ENCODE results near the gene RTL1.

The RTL1 gene

DNA sequence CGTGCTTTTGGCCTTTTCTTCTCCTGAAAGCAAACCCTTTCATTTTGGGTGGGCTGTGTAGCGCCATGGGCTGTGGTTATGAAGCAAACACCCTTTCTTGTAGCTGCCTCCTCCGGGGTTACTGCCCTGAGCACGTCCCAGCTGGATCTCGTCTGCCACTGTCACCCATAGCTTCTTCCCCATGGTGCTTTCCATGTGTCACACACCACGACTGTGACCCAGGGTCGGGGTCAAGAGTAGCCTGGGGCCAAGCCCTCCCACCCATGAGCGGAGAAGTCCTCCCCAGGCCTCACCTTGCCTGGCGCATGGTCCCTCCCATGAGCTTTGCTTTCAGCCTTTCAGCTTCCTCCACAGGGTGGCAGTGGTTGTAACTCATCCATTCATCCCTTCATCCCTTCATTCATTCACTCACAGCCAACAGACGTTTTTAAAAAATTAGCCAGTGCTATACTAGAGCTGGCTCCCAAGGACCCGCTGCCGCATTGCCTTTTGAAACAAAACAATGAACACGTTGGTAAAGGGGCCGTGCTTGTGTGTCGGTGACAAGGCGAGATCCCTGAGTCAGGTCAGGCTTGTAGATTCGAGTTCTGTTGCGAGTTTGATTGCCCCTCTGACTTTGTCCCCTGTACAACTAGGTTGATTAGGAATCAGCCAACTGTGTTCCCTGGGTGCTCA lies 48.1 kb downstream of the RTL1 start:
- ChIA-PET POLR2A (no interaction called here), CTCF (interaction anchor here (0.6 to 2.5 kb wide), 5 partner anchors 10 to 773 kb away, joined by 3 to 8 read pairs (median 3); no protein-coding TSS in a partner anchor)
- 93% methylated on average over 18 of the region's 18 CpGs for WGBS (ENCODE audit: insufficient coverage)
- no peaks in the 10 kb centered on the region for H3K27me3 ChIP-seq (replicated peaks in 2 of 5; ENCODE audit: control insufficient read depth in 4 of 5, insufficient read depth in 5 of 5, low read length in 4 of 5)
- H3K36me3 ChIP-seq (ENCODE audit: control insufficient read depth in 4 of 4, insufficient read depth in 4 of 4, low read length in 3 of 4), result no peaks in the 10 kb centered on the region
- no peak overlapping the region for H3K27ac ChIP-seq (ENCODE audit: insufficient read depth in 1 of 2, low read depth in 1 of 2, low read length in 2 of 2, poor library complexity in 1 of 2, severe bottlenecking in 2 of 2)
- H3K4me3 ChIP-seq (ENCODE audit: control insufficient read depth in 1 of 7, extremely low read depth in 1 of 7, insufficient read depth in 4 of 7, low read depth in 2 of 7, low read length in 6 of 7), result no peak overlapping the region
- DNase-seq, result no peak
- H3K9me3 ChIP-seq (ENCODE audit: control extremely low read depth in 1 of 5, control insufficient read depth in 4 of 5, insufficient read depth in 2 of 5, low read depth in 1 of 5, low read length in 4 of 5), result no peaks in the 10 kb centered on the region
- peaks cover 0 to 9% (median 3%) of the 10 kb centered on the region in 4 experiments for H3K4me1 ChIP-seq (ENCODE audit: control extremely low read depth in 1 of 4, control insufficient read depth in 4 of 4, insufficient read depth in 4 of 4, low read length in 3 of 4)

DNA sequence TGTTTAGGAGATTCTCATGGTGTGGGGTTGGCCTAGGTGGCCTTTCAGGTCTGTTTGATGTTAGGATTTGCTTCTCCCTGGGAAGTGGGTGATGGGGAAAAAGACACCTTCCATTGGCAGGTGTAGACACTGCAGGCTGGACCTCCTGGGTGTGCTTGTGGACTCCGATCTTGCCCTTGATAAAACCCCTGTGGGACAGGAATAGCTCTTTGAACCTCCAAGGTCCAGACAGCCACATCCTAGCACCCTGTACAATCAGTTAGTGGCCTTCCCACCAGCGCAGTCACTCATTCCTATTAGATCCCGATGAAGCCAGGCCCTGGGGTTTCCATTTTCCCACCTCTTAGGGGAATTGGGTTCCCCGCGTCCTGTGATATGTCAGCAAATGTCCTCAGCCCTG lies 49.1 kb downstream of the RTL1 start:
- Histone ChIP-seq H3K27me3 (replicated peaks in 2 of 5; ENCODE audit: control insufficient read depth in 4 of 5, insufficient read depth in 5 of 5, low read length in 4 of 5) (no peaks in the 10 kb centered on the region), H3K9me3 (ENCODE audit: control extremely low read depth in 1 of 5, control insufficient read depth in 4 of 5, insufficient read depth in 2 of 5, low read depth in 1 of 5, low read length in 4 of 5) (no peaks in the 10 kb centered on the region), H3K36me3 (ENCODE audit: control insufficient read depth in 4 of 4, insufficient read depth in 4 of 4, low read length in 3 of 4) (no peaks in the 10 kb centered on the region), H3K27ac (ENCODE audit: insufficient read depth in 1 of 2, low read depth in 1 of 2, low read length in 2 of 2, poor library complexity in 1 of 2, severe bottlenecking in 2 of 2) (no peak overlapping the region), H3K4me1 (ENCODE audit: control extremely low read depth in 1 of 4, control insufficient read depth in 4 of 4, insufficient read depth in 4 of 4, low read length in 3 of 4) (peaks cover under 1 to 9% (median 5%) of the 10 kb centered on the region in 4 experiments), H3K4me3 (ENCODE audit: control insufficient read depth in 1 of 7, extremely low read depth in 1 of 7, insufficient read depth in 4 of 7, low read depth in 2 of 7, low read length in 6 of 7) (no peak overlapping the region)
- no peak for DNase-seq
- ChIA-PET CTCF (interaction anchor here (1.8 to 2.5 kb wide), 2 partner anchors 11 to 370 kb away, joined by 5 to 8 read pairs; no protein-coding TSS in a partner anchor), POLR2A (interaction anchor here (0.6 kb wide), 1 partner anchor 297 kb away, joined by 3 read pairs; no protein-coding TSS in a partner anchor)
- WGBS (ENCODE audit: insufficient coverage), result 100% methylated on average over 5 of the region's 5 CpGs

DNA sequence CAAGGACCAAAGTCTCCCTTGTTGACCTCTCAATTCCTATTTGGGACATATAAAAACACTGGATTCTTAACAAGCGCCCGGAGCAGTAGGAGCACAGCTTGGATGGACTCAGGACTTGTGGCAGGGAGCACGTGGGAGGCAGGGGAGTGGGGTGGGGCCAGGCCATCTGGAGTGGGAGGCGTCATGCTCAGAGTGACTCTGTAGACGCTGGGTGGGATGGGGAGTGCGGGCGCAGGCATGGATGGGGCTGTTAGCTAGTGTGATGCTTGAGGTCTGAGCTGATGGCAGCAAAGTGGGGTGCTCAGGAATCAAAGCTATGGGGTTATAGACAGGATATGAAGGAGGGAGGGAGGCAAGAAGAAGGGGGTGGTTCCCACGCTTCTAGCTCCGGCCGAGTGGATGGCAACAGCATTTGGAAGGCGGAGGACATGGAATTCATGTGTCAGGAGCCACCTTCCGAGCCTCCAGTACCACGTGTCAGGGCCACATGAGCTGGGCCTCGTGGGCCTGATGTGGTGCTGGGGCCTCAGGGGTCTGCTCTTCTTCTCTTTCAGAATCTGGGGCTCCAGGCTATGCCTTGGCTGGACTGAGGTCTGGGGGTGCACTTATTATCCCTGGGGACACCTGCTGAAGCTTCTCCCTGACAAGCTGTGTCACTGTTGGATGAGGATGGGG lies 51.4 kb downstream of the RTL1 start:
- no peaks in the 10 kb centered on the region for H3K9me3 ChIP-seq (ENCODE audit: control extremely low read depth in 1 of 5, control insufficient read depth in 4 of 5, insufficient read depth in 2 of 5, low read depth in 1 of 5, low read length in 4 of 5)
- no peak overlapping the region for H3K4me3 ChIP-seq (ENCODE audit: control insufficient read depth in 1 of 7, extremely low read depth in 1 of 7, insufficient read depth in 4 of 7, low read depth in 2 of 7, low read length in 6 of 7)
- no peaks in the 10 kb centered on the region for H3K36me3 ChIP-seq (ENCODE audit: control insufficient read depth in 4 of 4, insufficient read depth in 4 of 4, low read length in 3 of 4)
- no peak overlapping the region for H3K27ac ChIP-seq (ENCODE audit: insufficient read depth in 1 of 2, low read depth in 1 of 2, low read length in 2 of 2, poor library complexity in 1 of 2, severe bottlenecking in 2 of 2)
- H3K27me3 ChIP-seq (replicated peaks in 2 of 5; ENCODE audit: control insufficient read depth in 4 of 5, insufficient read depth in 5 of 5, low read length in 4 of 5), result no peaks in the 10 kb centered on the region
- CTCF ChIA-PET, result interaction anchor here (0.7 to 1.7 kb wide), 9 partner anchors 10 to 777 kb away, joined by 3 to 14 read pairs (median 3); no protein-coding TSS in a partner anchor
- 92% methylated on average over 12 of the region's 14 CpGs for WGBS (ENCODE audit: insufficient coverage)
- H3K4me1 ChIP-seq (ENCODE audit: control extremely low read depth in 1 of 4, control insufficient read depth in 4 of 4, insufficient read depth in 4 of 4, low read length in 3 of 4), result peaks cover 5 to 11% (median 6%) of the 10 kb centered on the region in 4 experiments
- no peak for DNase-seq
- POLR2A ChIA-PET, result no interaction called here

DNA sequence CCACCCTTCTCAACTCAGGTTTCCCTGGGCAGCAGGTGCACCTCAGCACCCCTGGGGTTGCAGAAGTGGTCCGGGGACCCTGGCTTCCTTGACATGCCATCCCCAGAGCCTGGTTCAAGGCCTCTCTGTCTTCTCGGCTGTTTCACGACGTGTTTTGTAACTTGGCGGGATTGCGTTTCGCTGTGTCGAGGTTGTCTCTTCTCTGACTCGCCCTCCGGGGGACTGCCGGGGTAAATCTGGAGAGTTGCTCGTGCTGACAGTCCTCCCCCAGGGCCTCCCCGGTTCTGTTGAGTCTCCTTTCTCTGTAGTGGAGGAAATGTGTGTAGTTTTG lies 52.0 kb downstream of the RTL1 start:
- H3K4me1 ChIP-seq (ENCODE audit: control extremely low read depth in 1 of 4, control insufficient read depth in 4 of 4, insufficient read depth in 4 of 4, low read length in 3 of 4), result peaks cover 5 to 11% (median 6%) of the 10 kb centered on the region in 4 experiments
- no peaks in the 10 kb centered on the region for H3K9me3 ChIP-seq (ENCODE audit: control extremely low read depth in 1 of 5, control insufficient read depth in 4 of 5, insufficient read depth in 2 of 5, low read depth in 1 of 5, low read length in 4 of 5)
- no peak overlapping the region for H3K27ac ChIP-seq (ENCODE audit: insufficient read depth in 1 of 2, low read depth in 1 of 2, low read length in 2 of 2, poor library complexity in 1 of 2, severe bottlenecking in 2 of 2)
- H3K27me3 ChIP-seq (replicated peaks in 2 of 5; ENCODE audit: control insufficient read depth in 4 of 5, insufficient read depth in 5 of 5, low read length in 4 of 5), result no peaks in the 10 kb centered on the region
- ChIA-PET CTCF (interaction anchor here (0.8 to 1.6 kb wide), 14 partner anchors 9 to 777 kb away, joined by 3 to 14 read pairs (median 3); no protein-coding TSS in a partner anchor), POLR2A (no interaction called here)
- H3K4me3 ChIP-seq (ENCODE audit: control insufficient read depth in 1 of 7, extremely low read depth in 1 of 7, insufficient read depth in 4 of 7, low read depth in 2 of 7, low read length in 6 of 7), result no peak overlapping the region
- peak in 1 of 3 donors; percentile 11 for DNase-seq
- 93% methylated on average over 8 of the region's 13 CpGs for WGBS (ENCODE audit: insufficient coverage)
- no peaks in the 10 kb centered on the region for H3K36me3 ChIP-seq (ENCODE audit: control insufficient read depth in 4 of 4, insufficient read depth in 4 of 4, low read length in 3 of 4)

DNA sequence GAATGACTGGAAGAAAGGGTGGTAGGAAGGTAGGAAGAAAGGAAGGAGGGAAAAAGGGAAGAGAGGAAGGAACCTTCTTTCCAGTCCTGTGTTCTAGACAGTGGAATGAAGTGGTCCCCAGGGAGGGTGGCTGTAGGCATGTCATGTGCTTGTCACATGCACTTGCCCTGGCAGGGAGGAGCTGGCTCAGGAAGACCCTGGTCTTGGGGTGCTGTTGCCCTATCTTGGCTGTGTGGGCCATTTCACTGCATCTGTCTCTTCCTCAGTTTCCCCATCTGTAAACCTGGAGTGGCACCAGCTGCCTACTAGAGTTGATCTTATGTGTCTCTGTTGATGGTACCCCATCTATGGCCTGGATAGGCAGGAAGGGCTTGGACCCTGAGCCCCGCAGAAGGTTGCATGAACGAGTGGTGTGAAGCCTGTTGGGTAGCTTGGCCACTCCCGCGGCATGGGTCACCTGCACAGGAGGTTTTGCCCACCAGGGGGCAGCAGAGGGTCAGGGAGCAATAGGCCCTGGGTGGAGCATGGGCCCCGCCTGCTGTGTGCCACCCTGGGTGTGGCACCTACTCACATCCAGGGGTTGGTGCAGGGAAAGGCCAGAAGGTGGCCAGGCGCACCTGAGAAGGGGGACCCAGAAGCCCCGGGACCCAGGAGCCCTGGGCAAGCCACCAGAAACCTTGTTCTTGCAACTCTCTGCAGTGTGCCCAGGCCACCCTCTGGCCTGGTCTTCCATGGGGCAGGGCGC lies 52.5 kb downstream of the RTL1 start:
- H3K4me3 ChIP-seq (ENCODE audit: control insufficient read depth in 1 of 7, extremely low read depth in 1 of 7, insufficient read depth in 4 of 7, low read depth in 2 of 7, low read length in 6 of 7), result no peak overlapping the region
- CTCF ChIA-PET, result interaction anchor here (0.8 to 1.5 kb wide), 15 partner anchors 9 to 785 kb away, joined by 3 to 7 read pairs (median 4); no protein-coding TSS in a partner anchor
- H3K4me1 ChIP-seq (ENCODE audit: control extremely low read depth in 1 of 4, control insufficient read depth in 4 of 4, insufficient read depth in 4 of 4, low read length in 3 of 4), result peaks cover 5 to 11% (median 6%) of the 10 kb centered on the region in 4 experiments
- H3K36me3 ChIP-seq (ENCODE audit: control insufficient read depth in 4 of 4, insufficient read depth in 4 of 4, low read length in 3 of 4), result no peaks in the 10 kb centered on the region
- DNase-seq, result peak; percentile 66 to 81 (median 76)
- H3K9me3 ChIP-seq (ENCODE audit: control extremely low read depth in 1 of 5, control insufficient read depth in 4 of 5, insufficient read depth in 2 of 5, low read depth in 1 of 5, low read length in 4 of 5), result no peaks in the 10 kb centered on the region
- H3K27me3 ChIP-seq (replicated peaks in 2 of 5; ENCODE audit: control insufficient read depth in 4 of 5, insufficient read depth in 5 of 5, low read length in 4 of 5), result no peaks in the 10 kb centered on the region
- POLR2A ChIA-PET, result no interaction called here
- H3K27ac ChIP-seq (ENCODE audit: insufficient read depth in 1 of 2, low read depth in 1 of 2, low read length in 2 of 2, poor library complexity in 1 of 2, severe bottlenecking in 2 of 2), result no peak overlapping the region
- WGBS (ENCODE audit: insufficient coverage), result 46% methylated on average over 7 of the region's 8 CpGs

DNA sequence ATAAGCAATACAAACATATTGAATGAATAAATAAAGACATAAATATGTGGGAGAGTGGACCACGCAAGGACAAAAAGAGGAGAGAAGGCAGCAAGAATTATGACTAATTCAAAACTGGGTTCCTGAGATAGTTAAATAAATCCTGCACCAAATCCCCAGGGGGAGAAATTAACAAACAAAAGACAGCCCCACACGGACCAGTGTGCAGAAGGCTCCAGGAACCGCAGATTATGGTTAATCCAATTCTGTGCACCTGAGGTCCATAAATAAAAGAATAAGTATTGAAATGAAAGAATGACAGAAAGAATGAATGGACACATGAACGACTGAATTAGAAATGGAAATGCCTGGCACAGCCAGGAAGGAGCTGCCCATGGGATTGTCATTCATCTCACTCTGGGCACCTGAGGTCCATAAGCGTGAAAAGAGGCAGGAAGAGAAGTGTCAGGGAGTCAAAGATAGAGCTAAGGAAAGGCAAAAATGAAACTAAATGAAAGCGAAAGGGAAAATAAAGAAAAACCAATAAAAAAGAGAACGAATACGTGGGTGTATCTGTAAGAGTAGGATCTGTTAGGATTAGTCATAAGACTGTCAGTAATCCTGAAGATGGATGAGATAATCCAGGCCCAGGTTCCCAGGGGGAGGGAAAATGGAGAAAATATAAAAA lies 54.3 kb downstream of the RTL1 start:
- peak overlapping the region in 5 of 7 experiments; percentile 45 to 71 (median 54) for H3K4me3 ChIP-seq (ENCODE audit: control insufficient read depth in 1 of 7, extremely low read depth in 1 of 7, insufficient read depth in 4 of 7, low read depth in 2 of 7, low read length in 6 of 7)
- CTCF ChIA-PET, result no interaction called here
- no peaks in the 10 kb centered on the region for H3K9me3 ChIP-seq (ENCODE audit: control extremely low read depth in 1 of 5, control insufficient read depth in 4 of 5, insufficient read depth in 2 of 5, low read depth in 1 of 5, low read length in 4 of 5)
- peaks cover 5 to 11% (median 6%) of the 10 kb centered on the region in 4 experiments for H3K4me1 ChIP-seq (ENCODE audit: control extremely low read depth in 1 of 4, control insufficient read depth in 4 of 4, insufficient read depth in 4 of 4, low read length in 3 of 4)
- POLR2A ChIA-PET, result no interaction called here
- peak; percentile 26 to 67 (median 50) for DNase-seq
- H3K27me3 ChIP-seq (replicated peaks in 2 of 5; ENCODE audit: control insufficient read depth in 4 of 5, insufficient read depth in 5 of 5, low read length in 4 of 5), result no peaks in the 10 kb centered on the region
- H3K27ac ChIP-seq (ENCODE audit: insufficient read depth in 1 of 2, low read depth in 1 of 2, low read length in 2 of 2, poor library complexity in 1 of 2, severe bottlenecking in 2 of 2), result peak overlapping the region in 1 of 2 experiments; percentile 44
- 26% methylated on average over 8 of the region's 8 CpGs for WGBS (ENCODE audit: insufficient coverage)
- H3K36me3 ChIP-seq (ENCODE audit: control insufficient read depth in 4 of 4, insufficient read depth in 4 of 4, low read length in 3 of 4), result no peaks in the 10 kb centered on the region

Measured in common myeloid progenitor, CD34-positive (primary cell).